Esophagus mucosa (tissue), 1 donor: ENCODE results near the gene LCA5L. TPM values are rescaled to one million over a fixed set of nuclear protein-coding genes. Genes with fewer than 3 reads are reported as not detected.
"Not testable (repeated sequence)": the region's sequence is repeated elsewhere in the genome, so short reads cannot be mapped to it uniquely, and the experiment has no call there.

Experiments used
- ATAC-seq: fragments of 200-7000 bp; cut with Tn5 transposase; one replicate; pipeline ENCODE4 v1.9.1; 2020
- total RNA-seq: library from RNA; stranded (reverse); gene quantifications from one replicate; pipeline ENCODE4 v1.2.4, GENCODE V29; 2023
- donor health status: DM: yes; HTN: yes; CAD: no.

LCA5L gene
- total RNA-seq, 1 donor from 2014 or later: 0.80 TPM

- ATAC-seq: no peak
Observed at GRCh38 chr21:39386899-39387298, 58.7 kb downstream of the LCA5L start.

- peak; percentile 3 for ATAC-seq
Observed at GRCh38 chr21:39386194-39386593, 59.4 kb downstream of the LCA5L start.

- ATAC-seq: peak; percentile 64
Observed at GRCh38 chr21:39385299-39386145, 60.1 kb downstream of the LCA5L start.

GRCh38 chr21:39384674-39385298, 60.8 kb downstream of the LCA5L start:
- no peak for ATAC-seq

- not testable (repeated sequence) for ATAC-seq
Observed at GRCh38 chr21:39382096-39382495, 63.5 kb downstream of the LCA5L start.

GRCh38 chr21:39381009-39381408, 64.6 kb downstream of the LCA5L start:
- peak; percentile 17 for ATAC-seq

GRCh38 chr21:39379986-39380891, 65.3 kb downstream of the LCA5L start:
- peak; percentile 94 for ATAC-seq

GRCh38 chr21:39377444-39378050, 68.0 kb downstream of the LCA5L start:
- ATAC-seq: no peak

- ATAC-seq: no peak
Observed at GRCh38 chr21:39375446-39375845, 70.1 kb downstream of the LCA5L start.

- ATAC-seq: no peak
Observed at GRCh38 chr21:39374046-39374445, 71.5 kb downstream of the LCA5L start.

- peak; percentile 73 for ATAC-seq
Observed at GRCh38 chr21:39373634-39374033, 71.9 kb downstream of the LCA5L start.

GRCh38 chr21:39369896-39370288, 75.7 kb downstream of the LCA5L start:
- ATAC-seq: peak; percentile 45

GRCh38 chr21:39367783-39368182, 77.8 kb downstream of the LCA5L start:
- no peak for ATAC-seq

GRCh38 chr21:39366563-39366962, 79.0 kb downstream of the LCA5L start:
- ATAC-seq: no peak

GRCh38 chr21:39364949-39365348, 80.6 kb downstream of the LCA5L start:
- ATAC-seq: no peak

GRCh38 chr21:39363607-39364555, 81.7 kb downstream of the LCA5L start:
- no peak for ATAC-seq

- no peak for ATAC-seq
Observed at GRCh38 chr21:39362733-39363132, 82.8 kb downstream of the LCA5L start.

- no peak for ATAC-seq
Observed at GRCh38 chr21:39359382-39359781, 86.2 kb downstream of the LCA5L start.
